Keratinocyte (primary cell): ENCODE data around the gene MEGF11. TPM values are rescaled to one million over a fixed set of nuclear protein-coding genes. Genes with fewer than 3 reads are reported as not detected.

Source experiments
- DNase-seq: peaks from one replicate; pipeline ENCODE4 v3.0.0-alpha.2; 2011; ENCODE audit warnings: low read depth, missing footprints, low spot score
- FAIRE-seq: peaks from 2 replicates; lab custom pipeline; 2011; peaks lifted over from hg19 to GRCh38; lab: Jason Lieb, UNC
- H2AFZ ChIP-seq: 2 replicates; pipeline ENCODE4 v1.6.0; 2012; ENCODE audit warnings: low read length, control low read depth, inconsistent platforms; ENCODE audit not compliant: control insufficient read depth
- H3K27ac ChIP-seq: 2 replicates; pipeline ENCODE4 v1.5.1; 2011; ENCODE audit warnings: low read length; ENCODE audit not compliant: control insufficient read depth, insufficient read depth
- H3K27me3 ChIP-seq: 3 replicates; pipeline ENCODE4 v1.6.0; 2011; ENCODE audit warnings: low read length; ENCODE audit not compliant: control insufficient read depth, insufficient read depth; ENCODE audit errors: extremely low read depth
- H3K36me3 ChIP-seq, 2 experiments: 2 replicates in 1 of 2; 3 replicates in 1 of 2; pipeline ENCODE4 v1.5.1; 2011; ENCODE audit warnings: low read length in 2 of 2, mild to moderate bottlenecking in 1 of 2; ENCODE audit not compliant: control insufficient read depth in 2 of 2, insufficient read depth in 2 of 2; ENCODE audit errors: extremely low read depth in 1 of 2
- H3K4me1 ChIP-seq: 3 replicates; pipeline ENCODE4 v1.5.1; 2011; ENCODE audit warnings: low read length; ENCODE audit not compliant: control insufficient read depth, insufficient read depth; ENCODE audit errors: extremely low read depth
- H3K4me2 ChIP-seq: 3 replicates; pipeline ENCODE4 v1.6.0; 2011; ENCODE audit warnings: low read depth, low read length; ENCODE audit not compliant: control insufficient read depth, insufficient read depth; ENCODE audit errors: extremely low read depth
- H3K4me3 ChIP-seq, 3 experiments: fragments of 200-600 bp in 1 of 3; sonication (generic) in 1 of 3; 2 replicates in 2 of 3; 3 replicates in 1 of 3; pipeline ENCODE4 v1.5.1; 2011 to 2016; ENCODE audit warnings: low read length in 3 of 3, mild to moderate bottlenecking in 3 of 3, control low read depth in 2 of 3, inconsistent platforms in 1 of 3, low read depth in 1 of 3, mixed read lengths in 1 of 3, mixed run types in 1 of 3, moderate library complexity in 1 of 3; ENCODE audit not compliant: control insufficient read depth in 2 of 3, insufficient read depth in 2 of 3; ENCODE audit errors: extremely low read depth in 1 of 3
- H3K79me2 ChIP-seq: 2 replicates; pipeline ENCODE4 v1.6.0; 2012; ENCODE audit warnings: low read length; ENCODE audit not compliant: control insufficient read depth, insufficient read depth
- H3K9ac ChIP-seq: 3 replicates; pipeline ENCODE4 v1.6.0; 2011; ENCODE audit warnings: low read length; ENCODE audit not compliant: control insufficient read depth, insufficient read depth; ENCODE audit errors: extremely low read depth
- H3K9me1 ChIP-seq: 3 replicates; pipeline ENCODE4 v1.6.0; 2011; ENCODE audit warnings: low read length; ENCODE audit not compliant: control insufficient read depth, insufficient read depth; ENCODE audit errors: extremely low read depth
- H3K9me3 ChIP-seq: 2 replicates; pipeline ENCODE4 v1.5.1; 2012; ENCODE audit warnings: low read depth, low read length; ENCODE audit not compliant: control insufficient read depth
- H4K20me1 ChIP-seq: 3 replicates; pipeline ENCODE4 v1.6.0; 2011; ENCODE audit warnings: low read length; ENCODE audit not compliant: control insufficient read depth, insufficient read depth; ENCODE audit errors: extremely low read depth
- CTCF ChIP-seq, 3 experiments: IDR thresholded peaks in 1 of 3; conservative IDR thresholded peaks in 1 of 3; optimal IDR thresholded peaks in 1 of 3; 2 replicates in 2 of 3; 3 replicates in 1 of 3; pipeline versions ENCODE3 to v1.5.1; 2011; ENCODE audit warnings: low read length in 3 of 3, mild to moderate bottlenecking in 3 of 3, moderate library complexity in 2 of 3, control low read depth in 1 of 3, inconsistent platforms in 1 of 3; ENCODE audit not compliant: insufficient read depth in 2 of 3; ENCODE audit errors: extremely low read depth in 1 of 3
- EZH2 ChIP-seq: IDR thresholded peaks from one replicate; pipeline ENCODE4 v1.6.1; 2012; ENCODE audit warnings: inconsistent platforms, mild to moderate bottlenecking, low read length, moderate library complexity
- dilution Hi-C: fragments of 300-500 bp; cut with MboI; formaldehyde crosslinking; loops from one replicate; pipeline ENCODE4 v1.7.0; 2020; ENCODE audit warnings: low sequenced_read_pairs; ENCODE audit not compliant: extremely low pct_ligation_motif_present
- polyA plus RNA-seq, 5 experiments: library from polyadenylated mRNA; depleted of rRNA in 3 of 5; stranded (reverse) in 3 of 5; stranded (forward) in 1 of 5; unstranded in 1 of 5; fragments of >200 nt; gene quantifications; 1 replicate in 1 of 5; 2 replicates in 3 of 5; 3 replicates in 1 of 5; pipeline versions ENCODE4 v1.2.1 to v1.2.3, GENCODE V29; 2011 to 2012; ENCODE audit warnings: missing spikeins in 2 of 5, low read depth in 1 of 5, low replicate concordance in 1 of 5

The MEGF11 gene
- polyA plus RNA-seq, 1 donor (not counting 4 experiments of a cell fraction or from before 2014, with no cell fraction given) = not detected

- FAIRE-seq (no peak), DNase-seq (no peak)
- dilution Hi-C loops = no loop called here
- peaks cover 3% of the 10 kb centered on the region for H3K4me1 ChIP-seq
- TF ChIP-seq CTCF (optimal IDR thresholded peaks at IDR 0.05 in 1 of 3, IDR thresholded peaks at IDR 0.05 in 1 of 3, conservative IDR thresholded peaks at IDR 0.05 in 1 of 3; ENCODE audit: extremely low read depth in 1 of 3, insufficient read depth in 2 of 3, low read length in 3 of 3) (no peak), EZH2 (no peak)
- no peak overlapping the region for H3K4me2 ChIP-seq
- no peak overlapping the region for H2AFZ ChIP-seq
- H3K27me3 ChIP-seq = peaks cover 53% of the 10 kb centered on the region
- no peak overlapping the region for H3K9ac ChIP-seq
- no peaks in the 10 kb centered on the region for H4K20me1 ChIP-seq
- no peaks in the 10 kb centered on the region for H3K79me2 ChIP-seq
- H3K4me3 ChIP-seq = no peak overlapping the region
- H3K27ac ChIP-seq = no peak overlapping the region
- no peaks in the 10 kb centered on the region for H3K9me3 ChIP-seq
- H3K9me1 ChIP-seq = no peaks in the 10 kb centered on the region
- H3K36me3 ChIP-seq = no peaks in the 10 kb centered on the region
Measured at GRCh38 chr15:66109826-66110225, 143.7 kb downstream of the MEGF11 start.

- Histone ChIP-seq H3K27ac (no peak overlapping the region), H3K36me3 (no peaks in the 10 kb centered on the region), H3K9me1 (no peaks in the 10 kb centered on the region), H3K27me3 (peaks cover 59% of the 10 kb centered on the region), H4K20me1 (no peaks in the 10 kb centered on the region), H2AFZ (no peak overlapping the region), H3K4me1 (no peaks in the 10 kb centered on the region), H3K9ac (no peak overlapping the region), H3K79me2 (no peaks in the 10 kb centered on the region), H3K9me3 (no peaks in the 10 kb centered on the region), H3K4me3 (no peak overlapping the region), H3K4me2 (no peak overlapping the region)
- TF ChIP-seq EZH2 (no peak), CTCF (optimal IDR thresholded peaks at IDR 0.05 in 1 of 3, IDR thresholded peaks at IDR 0.05 in 1 of 3, conservative IDR thresholded peaks at IDR 0.05 in 1 of 3; ENCODE audit: extremely low read depth in 1 of 3, insufficient read depth in 2 of 3, low read length in 3 of 3) (no peak)
- dilution Hi-C loops = no loop called here
- DNase-seq (no peak), FAIRE-seq (no peak)
Measured at GRCh38 chr15:66108483-66109265, 144.9 kb downstream of the MEGF11 start.
